Aorta (tissue), 5 donors: ENCODE data around the gene RPTOR. TPM values are rescaled to one million over a fixed set of nuclear protein-coding genes. Genes with fewer than 3 reads are reported as not detected.

Source experiments
- ATAC-seq: fragments of 200-7000 bp; cut with Tn5 transposase; one replicate; pipeline ENCODE4 v1.9.1; 2022; ENCODE audit warnings: moderate library complexity; ENCODE audit not compliant: low FRiP score
- DNase-seq, 2 donors: peaks; one replicate each; pipeline ENCODE4 v3.0.0-alpha.2; 2020
- H3K27ac ChIP-seq, 2 donors: one replicate each; pipeline ENCODE4 v1.5.1; 2013; ENCODE audit warnings: low read length in 2 of 2, mild to moderate bottlenecking in 2 of 2, moderate library complexity in 2 of 2, control low read depth in 1 of 2, inconsistent platforms in 1 of 2, low read depth in 1 of 2
- H3K27me3 ChIP-seq, 2 donors: one replicate each; pipeline ENCODE4 v1.6.1; 2013; ENCODE audit warnings: control low read depth in 1 of 2, low read length in 1 of 2, mild to moderate bottlenecking in 1 of 2, moderate library complexity in 1 of 2; ENCODE audit not compliant: insufficient read depth in 2 of 2, control insufficient read depth in 1 of 2
- H3K36me3 ChIP-seq, 2 donors: one replicate each; pipeline ENCODE4 v1.6.1; 2013; ENCODE audit warnings: control low read depth in 1 of 2, low read length in 1 of 2, mild to moderate bottlenecking in 1 of 2; ENCODE audit not compliant: insufficient read depth in 2 of 2, control insufficient read depth in 1 of 2
- H3K4me1 ChIP-seq, 2 donors: one replicate each; pipeline ENCODE4 v1.6.1; 2013; ENCODE audit warnings: low read length in 2 of 2, control low read depth in 1 of 2, mild to moderate bottlenecking in 1 of 2, moderate library complexity in 1 of 2; ENCODE audit not compliant: insufficient read depth in 2 of 2, control insufficient read depth in 1 of 2
- H3K4me3 ChIP-seq, 2 donors: one replicate each; pipeline ENCODE4 v1.5.1; 2013; ENCODE audit warnings: low read length in 2 of 2, control low read depth in 1 of 2, mild to moderate bottlenecking in 1 of 2
- H3K9me3 ChIP-seq: one replicate; pipeline ENCODE4 v1.6.1; 2013; ENCODE audit warnings: mild to moderate bottlenecking, low read length; ENCODE audit not compliant: control insufficient read depth
- WGBS, 2 donors: extraction: QIAGEN DNeasy Blood & Tissue Kit; methylation state at CpG; one replicate each; pipeline ENCODE4 v1.1.7; 2013; 5-methylcytosine and 5-hydroxymethylcytosine counted together
- intact Hi-C, 2 donors: fragments of 100-400 bp; cut with DNase I; formaldehyde crosslinking; loops; one replicate each; pipeline versions ENCODE4 v1.14.2 to v1.15.0; 2022
- polyA plus RNA-seq, 2 donors: library from polyadenylated mRNA; stranded (reverse); fragments of 200-250 nt; gene quantifications; one replicate each; pipeline ENCODE4 v1.2.3, GENCODE V29; 2013
- total RNA-seq, 2 donors: library from RNA; stranded (reverse); fragmentation: NEBNext Ultra II Directional; extraction: Animal tissue kit (Norgen Biotek cat#: 25700); gene quantifications; one replicate each; pipeline ENCODE4 v1.2.1, GENCODE V29; 2021
- donor health status: healthy with polysubstance abuse.
- donor health status: Bipolar disorder and iron deficiency.
- donor health status: DM: no; HTN: no; CAD: no.
- donor health status: DM: no; HTN: no; CAD: no.
- donor health status: DM: yes; HTN: yes; CAD: no.

The RPTOR gene
- total and polyA plus RNA-seq, 4 donors, result 2.1 to 31.4 (median 18.6) TPM

- DNase-seq, result no peak
- WGBS, 2 donors, result 92 to 93% methylated on average over 40 of the region's 40 CpGs
- no peak for ATAC-seq
- Histone ChIP-seq H3K27me3 (no peaks in the 10 kb centered on the region), H3K27ac (no peak overlapping the region), H3K4me3 (no peak overlapping the region), H3K36me3 (peaks cover 5 to 10% of the 10 kb centered on the region in 2 donors), H3K9me3 (no peaks in the 10 kb centered on the region), H3K4me1 (no peaks in the 10 kb centered on the region)
- intact Hi-C loops, result no loop called here
Measured at GRCh38 chr17:80999536-81000333, 455.1 kb downstream of the RPTOR start.

- ATAC-seq (no peak), DNase-seq (no peak)
- peaks cover 5 to 8% of the 10 kb centered on the region in 2 donors for H3K36me3 ChIP-seq
- WGBS, 2 donors, result 92 to 99% methylated on average over 8 of the region's 8 CpGs
- no peak overlapping the region for H3K27ac ChIP-seq
- H3K27me3 ChIP-seq, result no peaks in the 10 kb centered on the region
- no peaks in the 10 kb centered on the region for H3K9me3 ChIP-seq
- no peak overlapping the region for H3K4me3 ChIP-seq
- intact Hi-C loops, result no loop called here
- no peaks in the 10 kb centered on the region for H3K4me1 ChIP-seq
Measured at GRCh38 chr17:81000334-81000630, 455.6 kb downstream of the RPTOR start.

GRCh38 chr17:81000631-81001357 is 456.2 kb downstream of the RPTOR start:
- Histone ChIP-seq H3K9me3 (no peaks in the 10 kb centered on the region), H3K36me3 (peaks cover 5 to 8% of the 10 kb centered on the region in 2 donors), H3K27ac (no peak overlapping the region), H3K27me3 (no peaks in the 10 kb centered on the region), H3K4me3 (no peak overlapping the region), H3K4me1 (no peaks in the 10 kb centered on the region)
- WGBS, 2 donors, result 70 to 71% methylated on average over 18 of the region's 18 CpGs
- intact Hi-C loops, result no loop called here
- DNase-seq, result no peak
- no peak for ATAC-seq

- no peaks in the 10 kb centered on the region for H3K9me3 ChIP-seq
- H3K36me3 ChIP-seq, result peaks cover 5 to 8% of the 10 kb centered on the region in 2 donors
- ATAC-seq (no peak), DNase-seq (no peak)
- no peak overlapping the region for H3K27ac ChIP-seq
- H3K4me1 ChIP-seq, result no peaks in the 10 kb centered on the region
- no peaks in the 10 kb centered on the region for H3K27me3 ChIP-seq
- intact Hi-C loops, result no loop called here
- 71 to 75% methylated on average over 10 of the region's 10 CpGs for WGBS, 2 donors
- H3K4me3 ChIP-seq, result no peak overlapping the region
Measured at GRCh38 chr17:81002013-81002384, 457.4 kb downstream of the RPTOR start.

- H3K36me3 ChIP-seq, result peaks cover 5 to 8% of the 10 kb centered on the region in 2 donors
- ATAC-seq, result no peak
- no peak overlapping the region for H3K4me3 ChIP-seq
- no peaks in the 10 kb centered on the region for H3K27me3 ChIP-seq
- 43 to 44% methylated on average over 21 of the region's 21 CpGs for WGBS, 2 donors
- H3K9me3 ChIP-seq, result no peaks in the 10 kb centered on the region
- intact Hi-C loops, result no loop called here
- peak in 1 of 2 donors; percentile 89 for DNase-seq
- H3K27ac ChIP-seq, result no peak overlapping the region
- H3K4me1 ChIP-seq, result no peaks in the 10 kb centered on the region
Measured at GRCh38 chr17:81002409-81003361, 458.0 kb downstream of the RPTOR start.

- no peaks in the 10 kb centered on the region for H3K27me3 ChIP-seq
- no peak overlapping the region for H3K4me3 ChIP-seq
- no peaks in the 10 kb centered on the region for H3K9me3 ChIP-seq
- intact Hi-C loops, result no loop called here
- WGBS, 2 donors, result 3 to 4% methylated on average over 51 to 72 of the region's 72 CpGs
- ATAC-seq (no peak), DNase-seq (no peak)
- no peaks in the 10 kb centered on the region for H3K4me1 ChIP-seq
- peaks cover 0 to 7% of the 10 kb centered on the region in 2 donors for H3K36me3 ChIP-seq
- H3K27ac ChIP-seq, result no peak overlapping the region
Measured at GRCh38 chr17:81003711-81004475, 459.3 kb downstream of the RPTOR start.

GRCh38 chr17:81006891-81007290 is 462.3 kb downstream of the RPTOR start:
- H3K36me3 ChIP-seq, result no peaks in the 10 kb centered on the region
- H3K4me1 ChIP-seq, result no peaks in the 10 kb centered on the region
- H3K27ac ChIP-seq, result no peak overlapping the region
- H3K4me3 ChIP-seq, result no peak overlapping the region
- ATAC-seq (no peak), DNase-seq (no peak)
- 36 to 50% methylated on average over 10 of the region's 10 CpGs for whole genome bisulfite sequencing, 2 donors
- H3K27me3 ChIP-seq, result no peaks in the 10 kb centered on the region
- intact Hi-C loops, result no loop called here
- peaks cover 1% of the 10 kb centered on the region for H3K9me3 ChIP-seq

- Histone ChIP-seq H3K27ac (no peak overlapping the region), H3K9me3 (peaks cover 1% of the 10 kb centered on the region), H3K4me1 (no peaks in the 10 kb centered on the region), H3K27me3 (no peaks in the 10 kb centered on the region), H3K4me3 (no peak overlapping the region), H3K36me3 (no peaks in the 10 kb centered on the region)
- 88% methylated on average over 11 of the region's 11 CpGs for WGBS, 2 donors
- intact Hi-C loops, result no loop called here
- DNase-seq (no peak), ATAC-seq (no peak)
Measured at GRCh38 chr17:81008140-81008539, 463.5 kb downstream of the RPTOR start.
